Kidney (tissue), 14 donors: ENCODE data around the gene SCGB1A1. TPM values are rescaled to one million over a fixed set of nuclear protein-coding genes. Genes with fewer than 3 reads are reported as not detected.

Experiments
- DNase-seq, 5 donors: peaks; one replicate each; pipeline ENCODE4 v3.0.0-alpha.2; 2013 to 2020
- FAIRE-seq: peaks from 2 replicates; lab custom pipeline; 2012; peaks lifted over from hg19 to GRCh38; lab: Jason Lieb, UNC
- H3K27ac ChIP-seq, 2 donors: one replicate each; pipeline ENCODE4 v1.7.0; 2013; ENCODE audit warnings: low read depth in 2 of 2, low read length in 2 of 2, inconsistent platforms in 1 of 2
- H3K27me3 ChIP-seq: one replicate; pipeline ENCODE4 v1.7.1; 2013; ENCODE audit warnings: low read length, inconsistent platforms; ENCODE audit not compliant: control insufficient read depth, insufficient read depth
- H3K36me3 ChIP-seq, 3 donors: one replicate each; pipeline versions ENCODE4 v1.7.0 to v1.7.1; 2013; ENCODE audit warnings: low read length in 3 of 3, control low read depth in 1 of 3, inconsistent platforms in 1 of 3; ENCODE audit not compliant: insufficient read depth in 3 of 3, control insufficient read depth in 2 of 3
- H3K4me1 ChIP-seq, 3 donors: one replicate each; pipeline versions ENCODE4 v1.7.0 to v1.7.1; 2013; ENCODE audit warnings: low read length in 3 of 3, inconsistent platforms in 1 of 3, low read depth in 1 of 3; ENCODE audit not compliant: control insufficient read depth in 2 of 3, insufficient read depth in 2 of 3
- H3K4me3 ChIP-seq, 3 donors: one replicate each; pipeline versions ENCODE4 v1.7.0 to v1.8.1; 2013; ENCODE audit warnings: low read length in 3 of 3, control low read depth in 1 of 3, inconsistent platforms in 1 of 3
- H3K9ac ChIP-seq, 3 donors: one replicate each; pipeline versions ENCODE4 v1.7.0 to v1.7.1; 2013; ENCODE audit warnings: low read length in 3 of 3, control low read depth in 1 of 3, inconsistent platforms in 1 of 3
- H3K9me3 ChIP-seq, 3 donors: one replicate each; pipeline versions ENCODE4 v1.7.0 to v1.7.1; 2013; ENCODE audit warnings: low read length in 3 of 3, control low read depth in 1 of 3, inconsistent platforms in 1 of 3; ENCODE audit not compliant: control insufficient read depth in 2 of 3, insufficient read depth in 1 of 3
- CTCF ChIP-seq: IDR thresholded peaks from 3 replicates; pipeline ENCODE4 v1.5.1; 2012; ENCODE audit warnings: mild to moderate bottlenecking, moderate library complexity, borderline replicate concordance; ENCODE audit not compliant: insufficient read depth; ENCODE audit errors: extremely low read depth
- intact Hi-C: fragments of 100-400 bp; cut with DNase I; formaldehyde crosslinking; loops from one replicate; pipeline ENCODE4 v1.11.1; 2022
- polyA plus RNA-seq: library from polyadenylated mRNA; stranded (reverse); fragments of 350-450 nt; fragmentation: Illumina TruSeq; extraction: RNeasy Lipid Tissue Mini Kit (QIAGEN cat#74804); gene quantifications from one replicate; pipeline ENCODE4 v1.2.3, GENCODE V29; 2014; ENCODE audit warnings: low read depth, low replicate concordance; ENCODE audit not compliant: insufficient read depth
- total RNA-seq: library from RNA; stranded (reverse); fragmentation: NEBNext Ultra II Directional; extraction: Animal tissue kit (Norgen Biotek cat#: 25700); gene quantifications from one replicate; pipeline ENCODE4 v1.2.1, GENCODE V29; 2021
- donor health status: control.
- donor health status: control.
- donor health status: control.
- donor health status: control.
- donor health status: control.
- donor health status: DM: yes; HTN: yes; CAD: no.
- donor health status: Normal renal cell carcinoma (clear cell type).

The SCGB1A1 gene
- total and polyA plus RNA-seq, 2 donors from 2014 or later: not detected

GRCh38 chr11:62450543-62451240 lies 31.9 kb downstream of the SCGB1A1 start:
- DNase-seq (no peak), FAIRE-seq (no peak)
- H3K27me3 ChIP-seq: no peaks in the 10 kb centered on the region
- H3K4me3 ChIP-seq: no peak overlapping the region
- no peaks in the 10 kb centered on the region for H3K4me1 ChIP-seq
- H3K9me3 ChIP-seq: no peaks in the 10 kb centered on the region
- no peak overlapping the region for H3K27ac ChIP-seq
- no peak overlapping the region for H3K9ac ChIP-seq
- intact Hi-C loops: no loop called here
- H3K36me3 ChIP-seq: no peaks in the 10 kb centered on the region
- TF ChIP-seq CTCF: no peak

- Histone ChIP-seq H3K9ac (no peak overlapping the region), H3K36me3 (no peaks in the 10 kb centered on the region), H3K4me1 (no peaks in the 10 kb centered on the region), H3K4me3 (no peak overlapping the region), H3K9me3 (no peaks in the 10 kb centered on the region), H3K27me3 (no peaks in the 10 kb centered on the region), H3K27ac (no peak overlapping the region)
- DNase-seq (no peak), FAIRE-seq (no peak)
- TF ChIP-seq CTCF: no peak
- intact Hi-C loops: no loop called here
Observed at GRCh38 chr11:62451241-62451621, 32.4 kb downstream of the SCGB1A1 start.

- no peaks in the 10 kb centered on the region for H3K4me1 ChIP-seq
- no peak overlapping the region for H3K4me3 ChIP-seq
- no peak overlapping the region for H3K9ac ChIP-seq
- H3K27me3 ChIP-seq: no peaks in the 10 kb centered on the region
- DNase-seq (no peak), FAIRE-seq (no peak)
- no peak for TF ChIP-seq CTCF
- intact Hi-C loops: no loop called here
- H3K9me3 ChIP-seq: no peaks in the 10 kb centered on the region
- no peaks in the 10 kb centered on the region for H3K36me3 ChIP-seq
- H3K27ac ChIP-seq: no peak overlapping the region
Observed at GRCh38 chr11:62452261-62452660, 33.4 kb downstream of the SCGB1A1 start.
